H9 (cell line): ENCODE measurements around the gene PCMT1. TPM values are rescaled to one million over a fixed set of nuclear protein-coding genes. Genes with fewer than 3 reads are reported as not detected.

Source experiments
- DNase-seq: peaks from one replicate; pipeline ENCODE4 v3.0.0-alpha.2; 2017
- H2AFZ ChIP-seq: one replicate; pipeline ENCODE4 v1.6.1; 2013; ENCODE audit warnings: mild to moderate bottlenecking, low read length, control low read depth, moderate library complexity
- H2AK5ac ChIP-seq: 2 replicates; pipeline ENCODE4 v1.6.1; 2013; ENCODE audit warnings: low read length, control low read depth, mixed read lengths; ENCODE audit not compliant: insufficient read length
- H2BK120ac ChIP-seq: one replicate; pipeline ENCODE4 v1.6.1; 2013; ENCODE audit warnings: low read depth, mild to moderate bottlenecking, low read length, control low read depth, inconsistent platforms; ENCODE audit not compliant: poor library complexity, severe bottlenecking
- H2BK12ac ChIP-seq: 2 replicates; pipeline ENCODE4 v1.6.1; 2013; ENCODE audit warnings: low read length, control low read depth, mixed read lengths, low read depth; ENCODE audit not compliant: insufficient read length
- H2BK15ac ChIP-seq: 2 replicates; pipeline ENCODE4 v1.6.1; 2013; ENCODE audit warnings: low read depth, low read length, control low read depth
- H2BK20ac ChIP-seq: one replicate; pipeline ENCODE4 v1.6.1; 2013; ENCODE audit warnings: low read depth, mild to moderate bottlenecking, low read length, control low read depth, inconsistent platforms; ENCODE audit not compliant: poor library complexity, severe bottlenecking
- H2BK5ac ChIP-seq: 2 replicates; pipeline ENCODE4 v1.6.1; 2013; ENCODE audit warnings: low read length, control low read depth, mixed read lengths; ENCODE audit not compliant: insufficient read length
- H3K14ac ChIP-seq: 2 replicates; pipeline ENCODE4 v1.6.1; 2013; ENCODE audit warnings: low read length, control low read depth; ENCODE audit not compliant: insufficient read depth
- H3K18ac ChIP-seq: 2 replicates; pipeline ENCODE4 v1.6.1; 2013; ENCODE audit warnings: low read depth, mild to moderate bottlenecking, mixed read lengths, low read length, control low read depth; ENCODE audit not compliant: insufficient read length
- H3K23ac ChIP-seq: 2 replicates; pipeline ENCODE4 v1.6.1; 2013; ENCODE audit warnings: low read length, control low read depth, mixed read lengths, low read depth; ENCODE audit not compliant: insufficient read length
- H3K23me2 ChIP-seq: 2 replicates; pipeline ENCODE4 v1.6.1; 2013; ENCODE audit warnings: low read depth, mild to moderate bottlenecking, mixed read lengths, low read length, control low read depth; ENCODE audit not compliant: insufficient read length, poor library complexity, severe bottlenecking
- H3K27ac ChIP-seq: 2 replicates; pipeline ENCODE4 v1.5.1; 2013; ENCODE audit warnings: low read length, control low read depth, mixed read lengths, low read depth; ENCODE audit not compliant: insufficient read length
- H3K27me3 ChIP-seq: 2 replicates; pipeline ENCODE4 v1.6.1; 2013; ENCODE audit warnings: low read length, control low read depth, inconsistent platforms; ENCODE audit not compliant: insufficient read depth
- H3K4ac ChIP-seq: 2 replicates; pipeline ENCODE4 v1.6.1; 2013; ENCODE audit warnings: low read depth, mild to moderate bottlenecking, control low read depth, inconsistent platforms, low read length, moderate library complexity
- H3K4me1 ChIP-seq: 2 replicates; pipeline ENCODE4 v1.6.1; 2013; ENCODE audit warnings: low read length, control low read depth, inconsistent platforms; ENCODE audit not compliant: insufficient read depth
- H3K4me2 ChIP-seq: 2 replicates; pipeline ENCODE4 v1.6.1; 2013; ENCODE audit warnings: low read length, control low read depth, mixed read lengths; ENCODE audit not compliant: insufficient read length, insufficient read depth
- H3K56ac ChIP-seq: 2 replicates; pipeline ENCODE4 v1.6.1; 2013; ENCODE audit warnings: low read depth, mild to moderate bottlenecking, mixed read lengths, low read length, control low read depth; ENCODE audit not compliant: insufficient read length
- H3K79me1 ChIP-seq: 2 replicates; pipeline ENCODE4 v1.6.1; 2013; ENCODE audit warnings: low read depth, mild to moderate bottlenecking, moderate library complexity, low read length, control low read depth, inconsistent platforms; ENCODE audit not compliant: insufficient read depth, poor library complexity, severe bottlenecking
- H3K79me2 ChIP-seq: 2 replicates; pipeline ENCODE4 v1.6.1; 2013; ENCODE audit warnings: low read length, control low read depth, inconsistent platforms; ENCODE audit not compliant: insufficient read depth
- H3K9ac ChIP-seq: 2 replicates; pipeline ENCODE4 v1.6.1; 2013; ENCODE audit warnings: low read length, control low read depth, mixed read lengths; ENCODE audit not compliant: insufficient read length; ENCODE audit errors: extremely low read depth
- H3K9me3 ChIP-seq: one replicate; pipeline ENCODE4 v1.6.1; 2013; ENCODE audit warnings: low read depth, low read length, inconsistent platforms; ENCODE audit not compliant: control insufficient read depth
- H3T11ph ChIP-seq: one replicate; pipeline ENCODE4 v1.6.1; 2013; ENCODE audit warnings: mild to moderate bottlenecking, low read length, control low read depth, inconsistent platforms
- H4K20me1 ChIP-seq: one replicate; pipeline ENCODE4 v1.6.1; 2013; ENCODE audit not compliant: control insufficient read depth, insufficient read length, insufficient read depth
- H4K5ac ChIP-seq: 2 replicates; pipeline ENCODE4 v1.6.1; 2013; ENCODE audit warnings: low read depth, mild to moderate bottlenecking, mixed read lengths, low read length, control low read depth; ENCODE audit not compliant: insufficient read length
- H4K8ac ChIP-seq: replicated peaks from 2 replicates; pipeline ENCODE4 v1.6.1; 2013; ENCODE audit warnings: low read length, control low read depth, mixed read lengths, low read depth; ENCODE audit not compliant: insufficient read length
- H4K91ac ChIP-seq: 2 replicates; pipeline ENCODE4 v1.6.1; 2013; ENCODE audit warnings: low read depth, mild to moderate bottlenecking, moderate library complexity, mixed read lengths, low read length, control low read depth; ENCODE audit not compliant: insufficient read length
- H3K27ac Mint-ChIP-seq, 3 experiments: 2 replicates in 2 of 3; 3 replicates in 1 of 3; pipeline ENCODE4 v1.8.0; 2020 to 2021; ENCODE audit warnings: mixed read lengths in 3 of 3, mild to moderate bottlenecking in 1 of 3, moderate library complexity in 1 of 3
- H3K27me3 Mint-ChIP-seq: 2 replicates; pipeline ENCODE4 v1.8.0; 2021; ENCODE audit warnings: low read depth, mild to moderate bottlenecking, moderate library complexity, mixed read lengths
- H3K36me3 Mint-ChIP-seq, 3 experiments: 2 replicates in 2 of 3; 3 replicates in 1 of 3; pipeline ENCODE4 v1.8.0; 2020 to 2021; ENCODE audit warnings: low read depth in 3 of 3, mixed read lengths in 3 of 3; ENCODE audit not compliant: insufficient read depth in 1 of 3
- H3K4me1 Mint-ChIP-seq, 2 experiments: 2 replicates each; pipeline ENCODE4 v1.8.0; 2020; ENCODE audit warnings: mixed read lengths in 2 of 2
- H3K4me3 Mint-ChIP-seq, 2 experiments: 2 replicates in 1 of 2; 3 replicates in 1 of 2; pipeline ENCODE4 v1.8.0; 2020 to 2021; ENCODE audit warnings: mild to moderate bottlenecking in 2 of 2, mixed read lengths in 2 of 2, moderate library complexity in 1 of 2
- H3K9me3 Mint-ChIP-seq, 2 experiments: 2 replicates in 1 of 2; 3 replicates in 1 of 2; pipeline ENCODE4 v1.8.0; 2020; ENCODE audit warnings: mild to moderate bottlenecking in 2 of 2, mixed read lengths in 2 of 2, moderate library complexity in 1 of 2
- WGBS: extraction: QIAGEN DNeasy Blood & Tissue Kit; methylation state at CpG from one replicate; pipeline ENCODE4 v1.1.7; 2013; ENCODE audit warnings: missing lambda C conversion rate, low lambda C conversion rate, mixed read lengths; ENCODE audit not compliant: insufficient read length; ENCODE audit errors: extremely low coverage; 5-methylcytosine and 5-hydroxymethylcytosine counted together
- total RNA-seq: library from RNA; stranded (reverse); gene quantifications from 2 replicates; pipeline ENCODE4 v1.2.1, GENCODE V29; 2021
- TF ChIP-seq, protein P1 (sequence below): fragments of 200-600 bp; sonication (generic); conservative IDR thresholded peaks from 3 replicates; pipeline ENCODE4 v1.8.0; 2021; ENCODE audit warnings: antibody characterized with exemption, mild to moderate bottlenecking

PCMT1 gene
- total RNA-seq, 1 experiment from 2014 or later, result 98.3 TPM

DNA sequence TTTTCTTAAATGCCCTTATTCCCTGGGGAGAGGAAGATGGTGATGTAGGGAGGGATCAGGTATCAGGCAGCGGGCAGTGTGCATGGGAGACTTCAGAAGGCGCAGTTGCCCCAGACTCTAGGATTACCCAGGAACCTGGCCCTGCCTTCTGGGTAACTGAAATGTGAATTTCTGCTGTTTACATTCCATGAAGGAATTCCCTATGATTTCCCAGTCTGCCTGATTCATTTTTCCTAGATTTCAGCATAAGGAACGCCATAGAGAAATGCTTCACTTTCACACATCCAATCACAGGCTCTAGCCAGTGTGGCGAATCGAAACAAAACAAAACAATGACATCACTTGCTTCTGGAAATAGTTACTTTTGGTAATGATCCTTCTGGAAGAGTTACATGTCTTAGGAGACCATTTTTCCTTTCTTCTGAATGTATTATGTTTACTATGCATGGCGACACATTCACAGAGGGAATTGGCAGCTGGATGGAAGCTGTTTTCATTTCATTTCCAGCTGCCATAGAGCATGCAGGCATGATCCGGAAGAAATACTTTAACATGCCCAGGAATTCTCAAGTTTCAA lies 81.3 kb downstream of the PCMT1 start:
- H3K36me3 Mint-ChIP-seq, result peaks cover 5 to 6% (median 5%) of the 10 kb centered on the region in 3 experiments; a peak in 5 of 7 replicates
- no peak overlapping the region for H3K27ac ChIP-seq
- H3K4me2 ChIP-seq, result no peak overlapping the region
- no peak overlapping the region for H3K56ac ChIP-seq
- H3K14ac ChIP-seq, result no peak overlapping the region
- no peak overlapping the region for H3K27ac Mint-ChIP-seq
- no peaks in the 10 kb centered on the region for H3K27me3 ChIP-seq
- H3K4ac ChIP-seq, result no peak overlapping the region
- H2BK20ac ChIP-seq, result no peak overlapping the region
- no peak overlapping the region for H2BK5ac ChIP-seq
- no peak overlapping the region for H2BK12ac ChIP-seq
- H3K9me3 Mint-ChIP-seq, result no peaks in the 10 kb centered on the region; a peak in 1 of 5 replicates
- H3K18ac ChIP-seq, result no peak overlapping the region
- H4K8ac ChIP-seq, result no peak overlapping the region
- no peak overlapping the region for H3K9ac ChIP-seq
- no peak overlapping the region for H2AFZ ChIP-seq
- H3K27me3 Mint-ChIP-seq, result no peaks in the 10 kb centered on the region
- no CpG with 5 or more reads among the region's 7 CpGs for WGBS
- no peaks in the 10 kb centered on the region for H3K79me2 ChIP-seq
- no peaks in the 10 kb centered on the region for H3K4me1 ChIP-seq
- H3K4me1 Mint-ChIP-seq, result no peaks in the 10 kb centered on the region
- H4K91ac ChIP-seq, result no peak overlapping the region
- no peak overlapping the region for H3K23ac ChIP-seq
- no peak overlapping the region for H2AK5ac ChIP-seq
- H2BK15ac ChIP-seq, result no peak overlapping the region
- H3K9me3 ChIP-seq, result no peaks in the 10 kb centered on the region
- H3K79me1 ChIP-seq, result no peaks in the 10 kb centered on the region
- no peaks in the 10 kb centered on the region for H3K23me2 ChIP-seq
- no peaks in the 10 kb centered on the region for H4K20me1 ChIP-seq
- no peak overlapping the region for H2BK120ac ChIP-seq
- H3T11ph ChIP-seq, result no peak overlapping the region
- no peak overlapping the region for H4K5ac ChIP-seq
- no peak for DNase-seq
- no peak overlapping the region for H3K4me3 Mint-ChIP-seq
- TF ChIP-seq, protein P1, sequence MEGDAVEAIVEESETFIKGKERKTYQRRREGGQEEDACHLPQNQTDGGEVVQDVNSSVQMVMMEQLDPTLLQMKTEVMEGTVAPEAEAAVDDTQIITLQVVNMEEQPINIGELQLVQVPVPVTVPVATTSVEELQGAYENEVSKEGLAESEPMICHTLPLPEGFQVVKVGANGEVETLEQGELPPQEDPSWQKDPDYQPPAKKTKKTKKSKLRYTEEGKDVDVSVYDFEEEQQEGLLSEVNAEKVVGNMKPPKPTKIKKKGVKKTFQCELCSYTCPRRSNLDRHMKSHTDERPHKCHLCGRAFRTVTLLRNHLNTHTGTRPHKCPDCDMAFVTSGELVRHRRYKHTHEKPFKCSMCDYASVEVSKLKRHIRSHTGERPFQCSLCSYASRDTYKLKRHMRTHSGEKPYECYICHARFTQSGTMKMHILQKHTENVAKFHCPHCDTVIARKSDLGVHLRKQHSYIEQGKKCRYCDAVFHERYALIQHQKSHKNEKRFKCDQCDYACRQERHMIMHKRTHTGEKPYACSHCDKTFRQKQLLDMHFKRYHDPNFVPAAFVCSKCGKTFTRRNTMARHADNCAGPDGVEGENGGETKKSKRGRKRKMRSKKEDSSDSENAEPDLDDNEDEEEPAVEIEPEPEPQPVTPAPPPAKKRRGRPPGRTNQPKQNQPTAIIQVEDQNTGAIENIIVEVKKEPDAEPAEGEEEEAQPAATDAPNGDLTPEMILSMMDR, result no peak
